ENCODE results near the gene CACNB1.

DNA sequence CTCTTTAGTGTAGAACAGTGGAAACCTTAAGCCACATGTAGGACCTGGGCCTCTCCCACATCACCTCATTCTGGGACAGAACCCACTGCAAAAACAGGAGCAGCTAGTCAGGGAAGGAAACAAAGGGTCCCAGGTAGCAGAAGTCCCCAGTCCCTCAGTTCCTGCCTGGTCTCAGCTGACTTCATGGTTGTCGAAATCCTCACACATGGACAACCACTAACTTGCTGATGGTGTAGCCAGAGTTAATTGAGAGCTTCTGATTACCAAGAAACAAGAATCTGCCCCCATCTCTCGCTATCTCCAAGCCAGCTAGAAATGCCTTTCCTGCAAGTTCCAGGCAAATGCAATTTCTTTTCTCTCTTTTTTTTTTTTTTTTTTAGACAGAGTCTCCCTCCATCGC, 28.0 kb downstream of the CACNB1 start:
- TF ChIP-seq, protein P1, sequence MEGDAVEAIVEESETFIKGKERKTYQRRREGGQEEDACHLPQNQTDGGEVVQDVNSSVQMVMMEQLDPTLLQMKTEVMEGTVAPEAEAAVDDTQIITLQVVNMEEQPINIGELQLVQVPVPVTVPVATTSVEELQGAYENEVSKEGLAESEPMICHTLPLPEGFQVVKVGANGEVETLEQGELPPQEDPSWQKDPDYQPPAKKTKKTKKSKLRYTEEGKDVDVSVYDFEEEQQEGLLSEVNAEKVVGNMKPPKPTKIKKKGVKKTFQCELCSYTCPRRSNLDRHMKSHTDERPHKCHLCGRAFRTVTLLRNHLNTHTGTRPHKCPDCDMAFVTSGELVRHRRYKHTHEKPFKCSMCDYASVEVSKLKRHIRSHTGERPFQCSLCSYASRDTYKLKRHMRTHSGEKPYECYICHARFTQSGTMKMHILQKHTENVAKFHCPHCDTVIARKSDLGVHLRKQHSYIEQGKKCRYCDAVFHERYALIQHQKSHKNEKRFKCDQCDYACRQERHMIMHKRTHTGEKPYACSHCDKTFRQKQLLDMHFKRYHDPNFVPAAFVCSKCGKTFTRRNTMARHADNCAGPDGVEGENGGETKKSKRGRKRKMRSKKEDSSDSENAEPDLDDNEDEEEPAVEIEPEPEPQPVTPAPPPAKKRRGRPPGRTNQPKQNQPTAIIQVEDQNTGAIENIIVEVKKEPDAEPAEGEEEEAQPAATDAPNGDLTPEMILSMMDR (IDR thresholded peaks at IDR 0.05; ENCODE audit: low read depth, low read length), result no peak
- TF ChIP-seq POLR2A (IDR thresholded peaks at IDR 0.05; ENCODE audit: extremely low read depth, insufficient read length) (no peak), MYC (IDR thresholded peaks at IDR 0.05; ENCODE audit: low read depth, low read length) (no peak)
- TF ChIP-seq, protein P2, sequence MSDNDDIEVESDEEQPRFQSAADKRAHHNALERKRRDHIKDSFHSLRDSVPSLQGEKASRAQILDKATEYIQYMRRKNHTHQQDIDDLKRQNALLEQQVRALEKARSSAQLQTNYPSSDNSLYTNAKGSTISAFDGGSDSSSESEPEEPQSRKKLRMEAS (IDR thresholded peaks at IDR 0.05; ENCODE audit: low read depth, low read length), result no peak

Data from NB4 (cell line).